Germinal center (tissue), 1 donor: ENCODE data around the gene KAT7.
A peak's percentile ranks its signal among the peaks of the same experiment; 100 is the strongest.

ENCODE experiments used
- DNase-seq: peaks from one replicate; pipeline ENCODE4 v3.0.0; 2012; ENCODE audit warnings: mixed read lengths, low spot score

Gene KAT7

GRCh38 chr17:49872754-49873377, 84.4 kb downstream of the KAT7 start:
- DNase-seq, result no peak

- DNase-seq, result no peak
Observed at GRCh38 chr17:49873466-49873865, 85.0 kb downstream of the KAT7 start.

- no peak for DNase-seq
Observed at GRCh38 chr17:49873926-49874325, 85.4 kb downstream of the KAT7 start.

- DNase-seq, result no peak
Observed at GRCh38 chr17:49874911-49875310, 86.4 kb downstream of the KAT7 start.

GRCh38 chr17:49875685-49876084, 87.2 kb downstream of the KAT7 start:
- no peak for DNase-seq

- no peak for DNase-seq
Observed at GRCh38 chr17:49878931-49879904, 90.7 kb downstream of the KAT7 start.

GRCh38 chr17:49880291-49881053, 92.0 kb downstream of the KAT7 start:
- DNase-seq, result peak; percentile 90

GRCh38 chr17:49881054-49881402, 92.5 kb downstream of the KAT7 start:
- DNase-seq, result no peak

- DNase-seq, result no peak
Observed at GRCh38 chr17:49882434-49882833, 94.0 kb downstream of the KAT7 start.
